GM18499 (cell line): ENCODE results near the gene ACSF2.

Source experiments
- ATAC-seq: cut with Tn5 transposase; IDR thresholded peaks from one replicate; pipeline ENCODE4 v1.9.1; 2021; ENCODE audit warnings: moderate number of reproducible peaks; ENCODE audit not compliant: insufficient read depth, unreplicated experiment

Gene ACSF2

GRCh38 chr17:50518384-50519023, 92.5 kb downstream of the ACSF2 start:
- ATAC-seq, result no peak

- no peak for ATAC-seq
Observed at GRCh38 chr17:50519141-50519834, 93.3 kb downstream of the ACSF2 start.

DNA sequence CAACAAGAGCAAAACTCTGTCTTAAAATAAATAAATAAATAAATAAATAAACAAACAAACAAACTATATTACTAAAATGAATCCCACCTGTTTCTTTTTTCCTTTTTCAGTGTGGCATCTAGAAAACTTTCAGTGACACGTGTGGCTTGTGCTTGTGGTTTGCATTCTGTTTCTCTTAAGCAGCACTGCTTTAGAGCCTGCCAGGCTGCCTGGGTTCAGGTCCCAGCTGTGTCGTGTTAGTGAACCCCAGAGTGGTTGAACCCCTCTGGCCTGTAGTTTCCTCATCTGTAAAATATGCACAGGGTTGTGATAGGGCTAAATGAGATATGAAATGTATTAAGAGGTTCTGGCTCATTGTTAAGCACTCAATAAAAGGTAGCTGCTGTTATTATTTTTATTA, 94.5 kb downstream of the ACSF2 start:
- ATAC-seq, result no peak

DNA sequence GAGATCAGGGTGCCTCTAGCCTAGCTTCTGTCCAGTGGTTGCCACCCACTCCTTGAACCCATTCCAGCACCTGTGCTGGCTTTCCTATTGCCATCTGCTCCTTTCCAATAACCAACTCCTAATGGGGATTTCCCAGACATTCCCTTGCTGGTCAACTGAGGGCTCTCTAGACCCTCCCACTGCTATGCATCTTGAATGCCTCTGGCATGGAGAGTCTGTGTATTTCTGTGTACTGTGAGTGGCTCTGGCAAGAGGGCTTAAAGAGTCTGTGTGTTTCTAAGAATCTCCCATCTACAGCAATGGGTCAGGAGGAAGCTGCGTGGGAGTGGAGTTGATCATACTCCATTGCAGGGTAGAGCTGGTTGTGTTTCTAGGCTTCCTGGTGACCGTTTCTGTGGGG, 95.5 kb downstream of the ACSF2 start:
- ATAC-seq, result no peak

- no peak for ATAC-seq
Observed at GRCh38 chr17:50522766-50523165, 96.7 kb downstream of the ACSF2 start.

DNA sequence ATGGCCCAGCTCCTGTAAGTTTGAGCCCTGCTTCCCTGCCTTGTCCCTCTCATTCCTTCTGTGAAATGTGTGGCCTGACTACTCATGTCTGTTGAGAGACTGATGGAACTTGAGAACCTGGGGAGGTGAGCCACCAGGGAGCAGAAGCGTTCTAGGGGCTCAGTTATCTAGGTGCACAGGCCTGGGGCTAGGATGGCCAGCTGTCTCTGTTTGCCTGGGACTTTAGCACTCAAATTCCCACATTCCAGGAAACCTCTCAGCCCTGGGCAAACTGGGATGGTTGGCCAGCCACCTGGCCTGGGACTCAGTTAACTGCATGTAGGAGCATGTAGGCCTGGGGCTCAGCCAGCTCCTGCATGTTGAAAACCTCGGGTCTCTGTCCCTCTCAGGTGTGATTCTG, 97.2 kb downstream of the ACSF2 start:
- ATAC-seq, result no peak
